DMS79 (cell line): ENCODE measurements around the gene ACSL6.
"Not testable (repeated sequence)": the region's sequence is repeated elsewhere in the genome, so short reads cannot be mapped to it uniquely, and the experiment has no call there.

Experiments used
- DNase-seq: peaks from one replicate; lab custom pipeline; 2025; lab: John Stamatoyannopoulos, UW

ACSL6 gene

DNA sequence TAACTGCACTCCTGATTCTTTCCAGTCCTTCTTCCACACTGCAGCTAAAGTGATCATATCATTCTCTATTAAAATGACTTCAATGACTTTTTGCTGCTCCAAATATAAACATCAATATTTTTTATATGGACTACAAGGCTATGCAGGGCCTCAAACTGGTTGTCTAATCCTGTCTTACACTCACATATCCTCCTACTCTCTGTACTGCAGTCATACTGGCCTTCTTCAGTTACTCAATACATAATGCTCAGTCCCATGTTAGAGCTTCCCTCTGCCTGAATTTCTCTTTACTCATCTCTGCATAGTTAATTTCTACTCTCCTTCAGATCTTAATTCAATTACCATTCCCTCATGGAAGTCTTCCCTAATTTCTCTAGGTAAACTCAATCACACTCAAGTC lies 69.4 kb downstream of the ACSL6 start:
- DNase-seq: no peak

DNA sequence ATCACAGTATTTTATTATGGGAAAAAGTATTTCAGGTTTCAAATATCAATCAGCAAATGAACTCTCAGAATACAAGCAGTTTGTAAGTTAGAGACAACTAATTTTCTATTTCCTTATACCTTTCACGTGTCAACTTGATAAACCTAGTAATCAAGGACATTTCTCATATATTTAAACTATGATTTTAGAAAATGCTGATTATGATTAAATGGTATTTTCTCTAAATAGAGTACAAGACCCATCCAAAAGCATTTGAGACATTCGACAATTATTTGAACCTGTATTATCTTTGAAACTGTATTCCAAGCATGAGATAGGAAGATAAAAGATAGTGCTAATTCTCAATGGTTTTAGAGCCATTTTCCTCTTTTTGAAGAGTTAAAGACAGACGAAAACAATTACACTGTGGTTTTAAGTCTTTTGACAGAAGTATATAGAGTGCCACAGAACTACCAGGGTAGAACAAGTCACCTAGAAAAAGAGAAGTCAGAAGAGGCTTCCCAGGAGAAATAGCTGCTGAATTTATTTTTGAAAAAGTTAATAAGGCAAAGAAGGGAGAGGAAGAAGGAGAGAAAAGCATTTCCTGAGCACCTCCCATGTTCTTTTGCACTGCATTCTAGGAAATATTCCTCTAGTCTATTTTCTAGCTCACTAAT lies 71.6 kb downstream of the ACSL6 start:
- DNase-seq: no peak

DNA sequence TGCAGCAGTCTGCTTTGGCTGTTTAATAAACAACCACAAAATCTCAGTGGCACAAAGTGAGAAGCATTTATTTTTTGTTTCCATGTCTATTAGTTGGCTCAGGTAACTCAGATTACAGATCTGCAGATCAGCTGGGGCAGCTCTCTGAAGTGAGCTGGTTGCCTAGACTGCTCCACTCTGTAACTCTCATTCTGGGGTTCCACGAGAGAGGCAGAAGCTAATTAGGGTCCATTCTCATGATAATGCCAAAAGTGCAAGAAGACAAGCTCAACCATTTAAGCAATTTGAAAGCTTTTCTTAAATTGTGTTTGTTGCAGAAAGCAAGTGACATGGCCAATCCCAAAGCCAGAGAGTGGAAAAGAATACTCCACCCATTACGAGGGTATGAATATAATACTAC lies 79.2 kb downstream of the ACSL6 start:
- no peak for DNase-seq

DNA sequence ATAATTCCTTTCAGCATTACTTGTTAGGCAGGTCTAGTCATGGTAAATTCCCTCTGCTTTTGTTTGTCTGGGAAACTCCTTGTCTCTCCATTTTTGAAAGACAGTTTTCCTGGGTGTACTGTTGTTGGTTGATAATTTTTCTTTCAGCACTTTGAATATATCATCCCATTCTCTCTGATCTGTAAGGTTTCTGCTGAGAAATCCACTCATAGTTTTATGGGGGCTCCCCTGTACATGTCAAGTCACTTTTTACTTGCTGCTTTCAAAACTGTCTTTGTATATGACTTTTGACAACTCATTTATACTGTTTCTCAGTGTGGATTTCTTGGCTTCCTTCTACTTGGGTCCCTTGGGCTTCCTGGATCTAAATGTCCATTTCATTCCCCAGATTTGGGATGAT lies 82.5 kb downstream of the ACSL6 start:
- no peak for DNase-seq

DNA sequence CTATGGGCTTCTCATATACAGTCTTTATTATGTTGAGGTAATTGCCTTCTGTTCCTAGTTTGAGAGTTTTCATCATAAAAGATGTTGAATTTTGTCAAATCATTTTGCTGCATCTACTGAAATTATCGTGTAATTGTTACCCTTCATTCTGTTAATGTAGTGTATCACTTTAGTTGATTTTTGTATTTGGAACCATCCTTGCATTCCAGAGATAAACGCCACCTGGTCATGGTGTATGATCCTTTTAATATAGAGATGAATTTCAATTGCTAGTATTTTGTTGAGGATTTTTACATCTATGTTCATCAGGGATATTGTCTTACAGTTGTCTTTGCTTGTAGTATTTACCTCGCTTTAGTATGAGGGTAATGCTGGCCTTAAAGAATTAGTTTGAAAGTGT lies 85.3 kb downstream of the ACSL6 start:
- DNase-seq: no peak

DNA sequence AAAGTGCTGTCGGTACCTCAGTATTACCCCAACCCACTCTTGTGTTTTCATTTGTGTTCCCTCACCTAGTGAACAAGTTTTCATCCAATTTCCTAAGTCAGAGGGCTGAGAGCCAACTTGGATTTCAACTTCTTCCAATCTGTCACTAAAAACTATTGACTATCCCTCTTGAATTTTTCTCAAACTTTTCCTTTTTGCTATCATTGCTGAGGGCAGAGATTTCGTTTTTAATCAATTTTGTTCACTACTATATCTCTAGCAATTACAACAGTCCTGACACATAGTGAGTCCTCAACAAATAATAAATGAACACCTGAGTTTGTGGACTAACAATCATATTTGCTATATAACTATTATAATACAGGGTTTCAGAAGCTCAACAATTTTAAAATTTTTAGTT lies 95.0 kb downstream of the ACSL6 start:
- DNase-seq: no peak

DNA sequence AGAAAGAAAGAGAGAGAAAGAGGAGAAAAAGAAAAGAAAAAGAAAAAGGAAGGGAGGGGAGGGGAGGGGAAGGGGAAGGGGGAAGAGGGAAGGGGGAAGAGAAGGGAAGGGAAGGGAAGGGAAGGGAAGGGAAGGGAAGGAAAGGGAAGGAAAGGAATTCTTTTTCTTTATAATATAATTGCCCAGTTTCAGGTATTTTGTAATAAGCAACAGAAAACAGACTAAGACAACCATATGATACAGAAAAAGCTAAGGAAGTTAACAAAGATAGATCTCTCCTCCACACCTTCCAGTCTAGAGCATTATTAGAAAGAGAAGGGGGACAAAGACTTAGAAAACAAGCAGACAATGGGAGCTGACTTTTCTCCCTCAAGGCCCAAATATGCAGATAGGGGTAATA lies 97.0 kb downstream of the ACSL6 start:
- no peak for DNase-seq

DNA sequence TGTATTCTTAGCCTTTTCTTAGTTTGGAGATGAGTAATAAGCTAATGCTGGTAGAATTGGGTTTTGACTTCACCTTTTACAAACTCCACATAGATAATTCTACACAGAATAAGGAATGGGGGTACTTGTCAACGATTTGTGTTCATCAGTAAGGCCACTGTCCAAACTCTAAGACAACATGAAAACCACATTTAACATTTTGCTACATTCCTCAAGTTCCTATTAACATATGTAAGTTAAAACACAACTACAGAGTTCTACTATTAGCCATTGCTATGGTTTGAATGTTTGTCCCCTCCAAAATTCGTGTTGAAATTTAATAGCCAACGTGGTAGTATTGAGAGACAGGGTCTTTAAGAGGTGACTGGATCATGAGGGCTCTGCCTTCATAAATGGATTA lies 97.9 kb downstream of the ACSL6 start:
- no peak for DNase-seq

DNA sequence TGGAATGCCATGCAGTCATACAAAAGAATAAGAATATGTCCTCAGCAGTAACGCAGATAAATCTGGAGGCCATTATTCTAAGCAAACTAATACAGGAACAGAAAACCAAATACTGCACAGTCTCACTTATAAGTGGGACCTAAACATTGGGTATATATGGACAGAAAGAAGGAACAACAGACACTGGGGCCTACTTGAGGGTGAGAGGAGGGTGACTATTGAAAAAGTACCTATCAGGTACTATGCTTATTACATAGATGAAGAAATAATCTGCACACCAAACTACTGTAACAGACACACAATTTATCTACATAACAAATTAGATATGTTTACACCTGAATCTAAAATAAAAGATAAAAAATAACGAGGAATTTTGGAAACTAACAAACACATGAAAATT lies 104.8 kb downstream of the ACSL6 start:
- no peak for DNase-seq

DNA sequence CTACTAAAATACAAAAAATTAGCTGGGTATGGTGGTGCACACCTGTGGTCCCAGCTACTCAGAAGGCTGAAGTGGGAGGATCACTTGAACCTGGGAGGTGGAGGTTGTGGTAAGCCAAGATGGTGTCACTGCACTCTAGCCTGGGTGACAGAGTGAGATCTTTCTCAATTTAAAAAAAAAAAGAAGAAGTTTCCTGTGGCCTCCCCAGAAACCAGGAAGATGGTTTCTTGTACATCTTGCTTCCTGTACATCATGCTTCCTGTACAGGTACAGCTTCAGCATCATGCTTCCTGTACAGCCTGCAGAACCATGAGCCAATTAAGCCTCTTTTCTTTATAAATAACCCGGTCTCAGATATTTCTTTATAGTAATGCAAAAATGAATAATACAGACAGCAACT lies 109.2 kb downstream of the ACSL6 start:
- not testable (repeated sequence) for DNase-seq
